ENCODE results near the gene BLVRB. TPM values are rescaled to one million over a fixed set of nuclear protein-coding genes. Genes with fewer than 3 reads are reported as not detected.

The BLVRB gene
- total and polyA plus RNA-seq, 2 of the 8 experiments (the other 6 are each of a cell fraction or from before 2014, with no cell fraction given): 28.7 to 182 TPM

GRCh38 chr19:40492274-40492673 lies 26.7 kb upstream of the BLVRB start:
- no peak overlapping the region for H3K18ac ChIP-seq (ENCODE audit: extremely low read depth, low read length)
- H3K9ac ChIP-seq (replicated peaks in 1 of 4; ENCODE audit: extremely low read depth in 1 of 4, low read depth in 3 of 4, low read length in 3 of 4): no peak overlapping the region
- H3K4me2 ChIP-seq (ENCODE audit: insufficient read depth in 1 of 2, low read depth in 2 of 2, low read length in 2 of 2): no peak overlapping the region
- H3K4ac ChIP-seq (replicated peaks; ENCODE audit: insufficient read length, low read depth, low read length): no peak overlapping the region
- POLR2A ChIA-PET (ENCODE audit: partially characterized antibody): no interaction called here
- H3K56ac ChIP-seq (replicated peaks; ENCODE audit: insufficient read length, low read depth, low read length): no peak overlapping the region
- H2BK20ac ChIP-seq (ENCODE audit: low read length): no peak overlapping the region
- H2BK12ac ChIP-seq (ENCODE audit: low read depth, low read length): no peak overlapping the region
- H3K9me3 ChIP-seq (ENCODE audit: insufficient read depth in 2 of 2, low read depth in 1 of 2, low read length in 1 of 2): 0 out of 4 replicates have a peak, but pooled peaks cover 0 to 2% of the 10 kb centered on the region in 2 experiments
- H3K79me1 ChIP-seq (ENCODE audit: low read depth, low read length): no peaks in the 10 kb centered on the region
- no peaks in the 10 kb centered on the region for H4K20me1 ChIP-seq (replicated peaks in 1 of 2; ENCODE audit: control insufficient read depth in 1 of 2, insufficient read depth in 2 of 2, low read length in 2 of 2)
- no peak overlapping the region for H3K4me3 ChIP-seq (ENCODE audit: extremely low read depth in 1 of 4, insufficient read depth in 2 of 4, low read depth in 3 of 4, low read length in 4 of 4)
- CTCF ChIA-PET (ENCODE audit: partially characterized antibody): interaction anchor here (1.1 to 2.2 kb wide), 3 partner anchors 11 to 28 kb away, joined by 3 to 8 read pairs (median 5); no protein-coding TSS in a partner anchor
- FAIRE-seq (no peak), DNase-seq (ENCODE audit: low read depth in 1 of 2, low spot score in 2 of 2) (no peak)
- H4K8ac ChIP-seq (ENCODE audit: extremely low read depth, insufficient read depth, low read length): no peak overlapping the region
- H3K36me3 ChIP-seq (ENCODE audit: control insufficient read depth in 2 of 4, insufficient read depth in 4 of 4, low read length in 3 of 4): no peaks in the 10 kb centered on the region
- no peak overlapping the region for H4K91ac ChIP-seq (replicated peaks; ENCODE audit: insufficient read length, low read length)
- peaks cover 0 to 5% (median 0%) of the 10 kb centered on the region in 4 experiments; a peak in 1 of 7 replicates for H3K4me1 ChIP-seq (replicated peaks in 1 of 4; ENCODE audit: control insufficient read depth in 3 of 4, insufficient read depth in 4 of 4, low read length in 3 of 4)
- H3K79me2 ChIP-seq (ENCODE audit: control insufficient read depth in 1 of 2, insufficient read depth in 2 of 2, low read length in 2 of 2): no peaks in the 10 kb centered on the region
- no peak overlapping the region for H3K23ac ChIP-seq (ENCODE audit: insufficient read length)
- H2AK5ac ChIP-seq (ENCODE audit: low read depth, low read length): no peak overlapping the region
- 92% methylated on average over 3 of the region's 3 CpGs; no CpG with 5 or more reads in 1 of the 2 experiments for WGBS, 2 experiments (ENCODE audit: extremely low coverage in 1 of 2, insufficient coverage in 1 of 2, insufficient read length in 1 of 2, insufficient replicate concordance in 2 of 2, low coverage in 1 of 2, low lambda C conversion rate in 2 of 2, missing lambda C conversion rate in 1 of 2)
- H2BK15ac ChIP-seq (ENCODE audit: low read length): no peak overlapping the region
- no peak overlapping the region for H3K27ac ChIP-seq (ENCODE audit: low read depth, low read length)
- peaks cover 0 to 3% (median 1%) of the 10 kb centered on the region in 4 experiments; a peak in 3 of 7 replicates for H3K27me3 ChIP-seq (replicated peaks in 1 of 4; ENCODE audit: control insufficient read depth in 3 of 4, extremely low read depth in 1 of 4, insufficient read depth in 3 of 4, low read length in 3 of 4)
- H2BK120ac ChIP-seq (replicated peaks; ENCODE audit: low read depth, low read length): no peak overlapping the region
- no peak overlapping the region for H4K5ac ChIP-seq (ENCODE audit: insufficient read length, low read depth, low read length)
- no peak overlapping the region for H3K14ac ChIP-seq (ENCODE audit: insufficient read length)
- H2AFZ ChIP-seq (ENCODE audit: low read length): no peak overlapping the region
- H3K23me2 ChIP-seq (ENCODE audit: low read depth, low read length): peaks cover 1% of the 10 kb centered on the region; the same call in 1 of the 2 replicates
- H2BK5ac ChIP-seq (ENCODE audit: low read depth, low read length): no peak overlapping the region
- TF ChIP-seq RNF2 (IDR thresholded peaks at IDR 0.05; ENCODE audit: borderline replicate concordance, low read depth, low read length, missing control alignments, poor library complexity, severe bottlenecking) (no peak), JUN (IDR thresholded peaks at IDR 0.05; ENCODE audit: low read depth, low read length) (no peak), RAD21 (IDR thresholded peaks at IDR 0.05 in 1 of 2, conservative IDR thresholded peaks at IDR 0.05 in 1 of 2; ENCODE audit: low read depth in 2 of 2, low read length in 2 of 2) (no peak), CEBPB (IDR thresholded peaks at IDR 0.05; ENCODE audit: low read depth, low read length) (no peak), FOSL1 (IDR thresholded peaks at IDR 0.05; ENCODE audit: insufficient read depth, low read depth, low read length) (no peak), ATF3 (IDR thresholded peaks at IDR 0.05; ENCODE audit: insufficient read depth, low read depth, low read length) (no peak), SIRT6 (IDR thresholded peaks at IDR 0.05; ENCODE audit: low read length) (no peak), USF2 (IDR thresholded peaks at IDR 0.05; ENCODE audit: low read length) (no peak), SIX5 (IDR thresholded peaks at IDR 0.05; ENCODE audit: low read depth, low read length) (no peak), EZH2 (IDR thresholded peaks at IDR 0.05; ENCODE audit: low read depth, low read length, severe bottlenecking) (no peak), HDAC6 (IDR thresholded peaks at IDR 0.05; ENCODE audit: low read depth, low read length) (no peak), RXRA (IDR thresholded peaks at IDR 0.05; ENCODE audit: insufficient read depth, low read depth, low read length) (no peak)

Measured in H1 (cell line).